Measurements from ENCODE around the gene GRM7. TPM values are rescaled to one million over a fixed set of nuclear protein-coding genes. Genes with fewer than 3 reads are reported as not detected.

The GRM7 gene
- total and polyA plus RNA-seq, 2 donors (not counting 1 experiment from before 2014, with no cell fraction given), result not detected

- Histone ChIP-seq H3K36me3 (ENCODE audit: control insufficient read depth, insufficient read depth, low read length) (no peaks in the 10 kb centered on the region), H3K27me3 (ENCODE audit: control insufficient read depth, insufficient read depth, low read length) (no peaks in the 10 kb centered on the region), H3K4me3 (replicated peaks in 1 of 4; ENCODE audit: control extremely low read depth in 1 of 4, insufficient read depth in 1 of 4, low read depth in 3 of 4, low read length in 4 of 4) (no peak overlapping the region), H3K4me2 (ENCODE audit: extremely low read depth, insufficient read depth, low read length) (no peak overlapping the region), H3K9ac (ENCODE audit: insufficient read depth, low read length) (no peak overlapping the region), H3K79me2 (ENCODE audit: control insufficient read depth, insufficient read depth, low read length) (no peaks in the 10 kb centered on the region), H3K9me3 (ENCODE audit: control insufficient read depth, insufficient read depth, low read depth, low read length) (no peaks in the 10 kb centered on the region), H4K20me1 (ENCODE audit: control insufficient read depth, extremely low read depth, insufficient read depth, low read length) (no peaks in the 10 kb centered on the region), H3K4me1 (ENCODE audit: control insufficient read depth, extremely low read depth, insufficient read depth, low read length) (no peaks in the 10 kb centered on the region), H2AFZ (ENCODE audit: low read length) (no peak overlapping the region), H3K27ac (ENCODE audit: insufficient read depth, low read length) (no peak overlapping the region)
- no peak for DNase-seq (ENCODE audit: low read depth in 2 of 2)
- no peak for TF ChIP-seq EZH2 (IDR thresholded peaks at IDR 0.05; ENCODE audit: low read length, missing control alignments)
- TF ChIP-seq, protein P1, sequence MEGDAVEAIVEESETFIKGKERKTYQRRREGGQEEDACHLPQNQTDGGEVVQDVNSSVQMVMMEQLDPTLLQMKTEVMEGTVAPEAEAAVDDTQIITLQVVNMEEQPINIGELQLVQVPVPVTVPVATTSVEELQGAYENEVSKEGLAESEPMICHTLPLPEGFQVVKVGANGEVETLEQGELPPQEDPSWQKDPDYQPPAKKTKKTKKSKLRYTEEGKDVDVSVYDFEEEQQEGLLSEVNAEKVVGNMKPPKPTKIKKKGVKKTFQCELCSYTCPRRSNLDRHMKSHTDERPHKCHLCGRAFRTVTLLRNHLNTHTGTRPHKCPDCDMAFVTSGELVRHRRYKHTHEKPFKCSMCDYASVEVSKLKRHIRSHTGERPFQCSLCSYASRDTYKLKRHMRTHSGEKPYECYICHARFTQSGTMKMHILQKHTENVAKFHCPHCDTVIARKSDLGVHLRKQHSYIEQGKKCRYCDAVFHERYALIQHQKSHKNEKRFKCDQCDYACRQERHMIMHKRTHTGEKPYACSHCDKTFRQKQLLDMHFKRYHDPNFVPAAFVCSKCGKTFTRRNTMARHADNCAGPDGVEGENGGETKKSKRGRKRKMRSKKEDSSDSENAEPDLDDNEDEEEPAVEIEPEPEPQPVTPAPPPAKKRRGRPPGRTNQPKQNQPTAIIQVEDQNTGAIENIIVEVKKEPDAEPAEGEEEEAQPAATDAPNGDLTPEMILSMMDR (conservative IDR thresholded peaks at IDR 0.05 in 1 of 2, IDR thresholded peaks at IDR 0.05 in 1 of 2; ENCODE audit: low read depth in 1 of 2, low read length in 2 of 2), result no peak
Observed at GRCh38 chr3:7146529-7146928, 285.6 kb downstream of the GRM7 start.

DNA sequence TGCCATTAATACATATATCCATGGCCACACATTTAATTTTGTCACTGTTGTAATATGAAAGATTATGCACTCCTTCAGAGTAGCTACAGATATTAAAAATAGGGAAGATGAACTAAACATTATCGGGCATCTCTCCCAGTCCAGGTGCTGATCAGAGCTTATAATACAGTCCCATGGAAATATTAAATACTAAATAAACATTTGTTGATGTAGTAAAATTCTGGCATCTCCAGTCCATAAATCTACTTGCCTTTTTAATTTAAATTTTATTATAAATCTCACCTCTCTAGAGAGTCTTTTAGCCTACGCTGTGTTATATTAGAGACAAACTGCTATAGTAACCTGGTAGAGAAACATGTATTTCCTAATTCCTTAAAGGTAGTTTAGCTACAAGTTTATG lies 297.6 kb downstream of the GRM7 start:
- TF ChIP-seq, protein P1 (conservative IDR thresholded peaks at IDR 0.05 in 1 of 2, IDR thresholded peaks at IDR 0.05 in 1 of 2; ENCODE audit: low read depth in 1 of 2, low read length in 2 of 2), result no peak
- TF ChIP-seq EZH2 (IDR thresholded peaks at IDR 0.05; ENCODE audit: low read length, missing control alignments), result no peak
- H3K36me3 ChIP-seq (ENCODE audit: control insufficient read depth, insufficient read depth, low read length), result no peaks in the 10 kb centered on the region

GRCh38 chr3:7160689-7161088 lies 299.8 kb downstream of the GRM7 start:
- TF ChIP-seq, protein P1 (conservative IDR thresholded peaks at IDR 0.05 in 1 of 2, IDR thresholded peaks at IDR 0.05 in 1 of 2; ENCODE audit: low read depth in 1 of 2, low read length in 2 of 2), result no peak
- H3K27ac ChIP-seq (ENCODE audit: insufficient read depth, low read length), result no peak overlapping the region
- DNase-seq (ENCODE audit: low read depth in 2 of 2), result no peak
- H3K36me3 ChIP-seq (ENCODE audit: control insufficient read depth, insufficient read depth, low read length), result no peaks in the 10 kb centered on the region
- H3K9me3 ChIP-seq (ENCODE audit: control insufficient read depth, insufficient read depth, low read depth, low read length), result no peaks in the 10 kb centered on the region
- no peaks in the 10 kb centered on the region for H3K79me2 ChIP-seq (ENCODE audit: control insufficient read depth, insufficient read depth, low read length)
- no peak overlapping the region for H3K4me2 ChIP-seq (ENCODE audit: extremely low read depth, insufficient read depth, low read length)
- no peaks in the 10 kb centered on the region for H4K20me1 ChIP-seq (ENCODE audit: control insufficient read depth, extremely low read depth, insufficient read depth, low read length)
- H3K9ac ChIP-seq (ENCODE audit: insufficient read depth, low read length), result no peak overlapping the region
- H3K4me1 ChIP-seq (ENCODE audit: control insufficient read depth, extremely low read depth, insufficient read depth, low read length), result no peaks in the 10 kb centered on the region
- H3K4me3 ChIP-seq (replicated peaks in 1 of 4; ENCODE audit: control extremely low read depth in 1 of 4, insufficient read depth in 1 of 4, low read depth in 3 of 4, low read length in 4 of 4), result no peak overlapping the region
- no peaks in the 10 kb centered on the region for H3K27me3 ChIP-seq (ENCODE audit: control insufficient read depth, insufficient read depth, low read length)
- H2AFZ ChIP-seq (ENCODE audit: low read length), result no peak overlapping the region

More for the DNA sequence above, 297.6 kb downstream of the GRM7 start:
- Histone ChIP-seq H4K20me1 (ENCODE audit: control insufficient read depth, extremely low read depth, insufficient read depth, low read length) (no peaks in the 10 kb centered on the region), H2AFZ (ENCODE audit: low read length) (no peak overlapping the region), H3K79me2 (ENCODE audit: control insufficient read depth, insufficient read depth, low read length) (no peaks in the 10 kb centered on the region), H3K4me1 (ENCODE audit: control insufficient read depth, extremely low read depth, insufficient read depth, low read length) (no peaks in the 10 kb centered on the region), H3K4me2 (ENCODE audit: extremely low read depth, insufficient read depth, low read length) (no peak overlapping the region), H3K9me3 (ENCODE audit: control insufficient read depth, insufficient read depth, low read depth, low read length) (no peaks in the 10 kb centered on the region), H3K4me3 (replicated peaks in 1 of 4; ENCODE audit: control extremely low read depth in 1 of 4, insufficient read depth in 1 of 4, low read depth in 3 of 4, low read length in 4 of 4) (no peak overlapping the region), H3K27me3 (ENCODE audit: control insufficient read depth, insufficient read depth, low read length) (no peaks in the 10 kb centered on the region), H3K9ac (ENCODE audit: insufficient read depth, low read length) (no peak overlapping the region), H3K27ac (ENCODE audit: insufficient read depth, low read length) (no peak overlapping the region)
- DNase-seq (ENCODE audit: low read depth in 2 of 2), result no peak
